ENCODE results near the gene MTHFD1L.
A peak's percentile ranks its signal among the peaks of the same experiment; 100 is the strongest.

MTHFD1L gene

GRCh38 chr6:150969901-150970300, 104.4 kb downstream of the MTHFD1L start:
- H3K9me3 Mint-ChIP-seq: peaks cover 2% of the 10 kb centered on the region
- no peaks in the 10 kb centered on the region for H3K27me3 Mint-ChIP-seq
- H3K27ac Mint-ChIP-seq: no peak overlapping the region
- ATAC-seq: no peak
- H3K4me3 Mint-ChIP-seq: no peak overlapping the region
- peaks cover 68% of the 10 kb centered on the region for H3K36me3 Mint-ChIP-seq
- H3K4me1 Mint-ChIP-seq: peaks cover 20% of the 10 kb centered on the region

GRCh38 chr6:150971219-150971618, 105.7 kb downstream of the MTHFD1L start:
- H3K9me3 Mint-ChIP-seq: peaks cover 2% of the 10 kb centered on the region
- H3K27ac Mint-ChIP-seq: no peak overlapping the region
- no peak for ATAC-seq
- H3K4me3 Mint-ChIP-seq: no peak overlapping the region
- peaks cover 65% of the 10 kb centered on the region for H3K36me3 Mint-ChIP-seq
- H3K27me3 Mint-ChIP-seq: no peaks in the 10 kb centered on the region
- H3K4me1 Mint-ChIP-seq: peaks cover 12% of the 10 kb centered on the region

GRCh38 chr6:150975136-150975535, 109.6 kb downstream of the MTHFD1L start:
- H3K36me3 Mint-ChIP-seq: peaks cover 66% of the 10 kb centered on the region
- H3K4me1 Mint-ChIP-seq: peaks cover 13% of the 10 kb centered on the region
- H3K4me3 Mint-ChIP-seq: no peak overlapping the region
- no peaks in the 10 kb centered on the region for H3K27me3 Mint-ChIP-seq
- ATAC-seq: no peak
- H3K27ac Mint-ChIP-seq: no peak overlapping the region
- H3K9me3 Mint-ChIP-seq: peaks cover 3% of the 10 kb centered on the region

- Mint-ChIP-seq H3K36me3 (peaks cover 66% of the 10 kb centered on the region), H3K27me3 (no peaks in the 10 kb centered on the region), H3K9me3 (peaks cover 5% of the 10 kb centered on the region), H3K27ac (no peak overlapping the region), H3K4me1 (peaks cover 31% of the 10 kb centered on the region), H3K4me3 (no peak overlapping the region)
- ATAC-seq: no peak
Measured at GRCh38 chr6:150977281-150977680, 111.8 kb downstream of the MTHFD1L start.

- H3K27me3 Mint-ChIP-seq: no peaks in the 10 kb centered on the region
- peaks cover 3% of the 10 kb centered on the region for H3K9me3 Mint-ChIP-seq
- peaks cover 31% of the 10 kb centered on the region for H3K4me1 Mint-ChIP-seq
- peaks cover 62% of the 10 kb centered on the region for H3K36me3 Mint-ChIP-seq
- H3K27ac Mint-ChIP-seq: no peak overlapping the region
- H3K4me3 Mint-ChIP-seq: no peak overlapping the region
- no peak for ATAC-seq
Measured at GRCh38 chr6:150978624-150979023, 113.1 kb downstream of the MTHFD1L start.

- H3K27ac Mint-ChIP-seq: no peak overlapping the region
- ATAC-seq: no peak
- no peak overlapping the region for H3K4me3 Mint-ChIP-seq
- peaks cover 31% of the 10 kb centered on the region for H3K4me1 Mint-ChIP-seq
- peaks cover 61% of the 10 kb centered on the region for H3K36me3 Mint-ChIP-seq
- no peaks in the 10 kb centered on the region for H3K27me3 Mint-ChIP-seq
- H3K9me3 Mint-ChIP-seq: peaks cover 3% of the 10 kb centered on the region
Measured at GRCh38 chr6:150979826-150980350, 114.4 kb downstream of the MTHFD1L start.

GRCh38 chr6:150981095-150981494, 115.6 kb downstream of the MTHFD1L start:
- peak; percentile 45 for ATAC-seq
- no peak overlapping the region for H3K27ac Mint-ChIP-seq
- peaks cover 31% of the 10 kb centered on the region for H3K4me1 Mint-ChIP-seq
- H3K27me3 Mint-ChIP-seq: no peaks in the 10 kb centered on the region
- H3K4me3 Mint-ChIP-seq: no peak overlapping the region
- H3K36me3 Mint-ChIP-seq: peaks cover 64% of the 10 kb centered on the region
- H3K9me3 Mint-ChIP-seq: peaks cover 3% of the 10 kb centered on the region

- no peak overlapping the region for H3K27ac Mint-ChIP-seq
- no peak overlapping the region for H3K4me3 Mint-ChIP-seq
- H3K9me3 Mint-ChIP-seq: peaks cover 3% of the 10 kb centered on the region
Measured at GRCh38 chr6:150981669-150982068, 116.2 kb downstream of the MTHFD1L start.

GRCh38 chr6:150987371-150987828, 121.9 kb downstream of the MTHFD1L start:
- H3K36me3 Mint-ChIP-seq: peaks cover 43% of the 10 kb centered on the region
- H3K4me1 Mint-ChIP-seq: no peaks in the 10 kb centered on the region
- ATAC-seq: no peak
- H3K4me3 Mint-ChIP-seq: no peak overlapping the region
- no peak overlapping the region for H3K27ac Mint-ChIP-seq
- H3K9me3 Mint-ChIP-seq: no peaks in the 10 kb centered on the region
- no peaks in the 10 kb centered on the region for H3K27me3 Mint-ChIP-seq

More at GRCh38 chr6:150981669-150982068, 116.2 kb downstream of the MTHFD1L start:
- ATAC-seq: no peak
- peaks cover 64% of the 10 kb centered on the region for H3K36me3 Mint-ChIP-seq
- peaks cover 26% of the 10 kb centered on the region for H3K4me1 Mint-ChIP-seq
- H3K27me3 Mint-ChIP-seq: no peaks in the 10 kb centered on the region

- no peak for ATAC-seq
- Mint-ChIP-seq H3K4me1 (no peaks in the 10 kb centered on the region), H3K9me3 (no peaks in the 10 kb centered on the region), H3K27me3 (no peaks in the 10 kb centered on the region), H3K36me3 (peaks cover 45% of the 10 kb centered on the region), H3K27ac (no peak overlapping the region), H3K4me3 (no peak overlapping the region)
Measured at GRCh38 chr6:150987855-150988464, 122.5 kb downstream of the MTHFD1L start.

- Mint-ChIP-seq H3K4me1 (no peaks in the 10 kb centered on the region), H3K27ac (no peak overlapping the region), H3K27me3 (no peaks in the 10 kb centered on the region), H3K36me3 (peaks cover 40% of the 10 kb centered on the region), H3K9me3 (no peaks in the 10 kb centered on the region), H3K4me3 (no peak overlapping the region)
- no peak for ATAC-seq
Measured at GRCh38 chr6:150991487-150991886, 126.0 kb downstream of the MTHFD1L start.

GRCh38 chr6:150992262-150992661, 126.8 kb downstream of the MTHFD1L start:
- ATAC-seq: no peak
- no peaks in the 10 kb centered on the region for H3K27me3 Mint-ChIP-seq
- no peak overlapping the region for H3K27ac Mint-ChIP-seq
- no peaks in the 10 kb centered on the region for H3K4me1 Mint-ChIP-seq
- H3K9me3 Mint-ChIP-seq: no peaks in the 10 kb centered on the region
- H3K36me3 Mint-ChIP-seq: peaks cover 48% of the 10 kb centered on the region
- H3K4me3 Mint-ChIP-seq: no peak overlapping the region

- Mint-ChIP-seq H3K36me3 (peaks cover 52% of the 10 kb centered on the region), H3K27me3 (no peaks in the 10 kb centered on the region), H3K4me3 (no peak overlapping the region), H3K9me3 (no peaks in the 10 kb centered on the region), H3K27ac (no peak overlapping the region), H3K4me1 (no peaks in the 10 kb centered on the region)
- no peak for ATAC-seq
Measured at GRCh38 chr6:150992703-150993102, 127.2 kb downstream of the MTHFD1L start.

GRCh38 chr6:150993253-150993652, 127.8 kb downstream of the MTHFD1L start:
- Mint-ChIP-seq H3K9me3 (no peaks in the 10 kb centered on the region), H3K27ac (no peak overlapping the region), H3K4me3 (no peak overlapping the region), H3K27me3 (no peaks in the 10 kb centered on the region), H3K36me3 (peaks cover 52% of the 10 kb centered on the region), H3K4me1 (no peaks in the 10 kb centered on the region)
- ATAC-seq: no peak

- no peaks in the 10 kb centered on the region for H3K27me3 Mint-ChIP-seq
- H3K27ac Mint-ChIP-seq: no peak overlapping the region
- ATAC-seq: no peak
- peaks cover 52% of the 10 kb centered on the region for H3K36me3 Mint-ChIP-seq
- H3K9me3 Mint-ChIP-seq: no peaks in the 10 kb centered on the region
- no peak overlapping the region for H3K4me3 Mint-ChIP-seq
- H3K4me1 Mint-ChIP-seq: no peaks in the 10 kb centered on the region
Measured at GRCh38 chr6:150994026-150994425, 128.5 kb downstream of the MTHFD1L start.

GRCh38 chr6:150996968-150997367, 131.5 kb downstream of the MTHFD1L start:
- Mint-ChIP-seq H3K27ac (no peak overlapping the region), H3K36me3 (peaks cover 45% of the 10 kb centered on the region)
- no peak for ATAC-seq

More at GRCh38 chr6:150996968-150997367, 131.5 kb downstream of the MTHFD1L start:
- Mint-ChIP-seq H3K27me3 (no peaks in the 10 kb centered on the region), H3K4me1 (peaks cover 8% of the 10 kb centered on the region), H3K4me3 (no peak overlapping the region), H3K9me3 (no peaks in the 10 kb centered on the region)
